Nephron progenitor cell (in vitro differentiated cells): ENCODE results near the gene CD300LF.

Experiments used
- DNase-seq: peaks from one replicate; pipeline ENCODE4 v3.0.0; 2021
- H3K27ac Mint-ChIP-seq: 2 replicates; pipeline ENCODE4 v1.8.0; 2021; ENCODE audit warnings: mild to moderate bottlenecking, moderate library complexity, mixed read lengths
- H3K27me3 Mint-ChIP-seq: 2 replicates; pipeline ENCODE4 v1.8.0; 2021; ENCODE audit warnings: mild to moderate bottlenecking, low read depth, mixed read lengths; ENCODE audit not compliant: poor library complexity
- H3K36me3 Mint-ChIP-seq: 2 replicates; pipeline ENCODE4 v1.8.0; 2021; ENCODE audit warnings: low read depth, mixed read lengths
- H3K4me1 Mint-ChIP-seq: 2 replicates; pipeline ENCODE4 v1.8.0; 2021; ENCODE audit warnings: mixed read lengths
- H3K4me3 Mint-ChIP-seq: 2 replicates; pipeline ENCODE4 v1.8.0; 2021; ENCODE audit warnings: mild to moderate bottlenecking, moderate library complexity, mixed read lengths
- H3K9me3 Mint-ChIP-seq: 2 replicates; pipeline ENCODE4 v1.8.0; 2021; ENCODE audit warnings: mild to moderate bottlenecking, moderate library complexity, mixed read lengths
- CTCF ChIP-seq: fragments of 200-600 bp; sonication (generic); IDR thresholded peaks from 2 replicates; pipeline ENCODE4 v1.5.0; 2021; ENCODE audit warnings: antibody characterized with exemption

Gene CD300LF

DNA sequence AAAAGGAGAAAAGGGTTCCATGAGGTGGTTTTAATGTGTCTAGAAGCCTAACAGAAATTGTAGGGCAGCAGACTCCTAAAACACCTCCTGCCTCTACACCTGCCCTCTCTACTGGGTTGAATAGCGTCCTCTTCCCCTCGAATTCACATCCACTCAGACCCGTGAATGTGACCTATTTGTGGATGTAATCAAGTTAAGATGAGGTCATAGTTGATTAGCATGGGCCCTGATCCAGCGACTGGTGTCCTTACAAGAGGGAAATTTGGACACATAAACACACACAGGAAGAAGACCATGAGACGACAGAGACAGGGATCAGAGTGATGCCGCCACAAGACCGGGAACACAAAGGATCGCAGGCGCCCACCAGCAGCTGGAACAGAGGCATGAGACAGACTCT, 13.5 kb downstream of the CD300LF start:
- no peaks in the 10 kb centered on the region for H3K36me3 Mint-ChIP-seq
- DNase-seq: no peak
- no peaks in the 10 kb centered on the region for H3K9me3 Mint-ChIP-seq
- H3K4me1 Mint-ChIP-seq: peaks cover 4% of the 10 kb centered on the region
- TF ChIP-seq CTCF: no peak
- H3K4me3 Mint-ChIP-seq: no peak overlapping the region
- peaks cover 68% of the 10 kb centered on the region for H3K27me3 Mint-ChIP-seq
- H3K27ac Mint-ChIP-seq: no peak overlapping the region

GRCh38 chr17:74698069-74698468, 14.7 kb downstream of the CD300LF start:
- H3K27me3 Mint-ChIP-seq: peaks cover 71% of the 10 kb centered on the region
- H3K9me3 Mint-ChIP-seq: no peaks in the 10 kb centered on the region
- H3K36me3 Mint-ChIP-seq: no peaks in the 10 kb centered on the region
- H3K27ac Mint-ChIP-seq: no peak overlapping the region
- no peak for DNase-seq
- no peaks in the 10 kb centered on the region for H3K4me1 Mint-ChIP-seq
- TF ChIP-seq CTCF: no peak
- no peak overlapping the region for H3K4me3 Mint-ChIP-seq

DNA sequence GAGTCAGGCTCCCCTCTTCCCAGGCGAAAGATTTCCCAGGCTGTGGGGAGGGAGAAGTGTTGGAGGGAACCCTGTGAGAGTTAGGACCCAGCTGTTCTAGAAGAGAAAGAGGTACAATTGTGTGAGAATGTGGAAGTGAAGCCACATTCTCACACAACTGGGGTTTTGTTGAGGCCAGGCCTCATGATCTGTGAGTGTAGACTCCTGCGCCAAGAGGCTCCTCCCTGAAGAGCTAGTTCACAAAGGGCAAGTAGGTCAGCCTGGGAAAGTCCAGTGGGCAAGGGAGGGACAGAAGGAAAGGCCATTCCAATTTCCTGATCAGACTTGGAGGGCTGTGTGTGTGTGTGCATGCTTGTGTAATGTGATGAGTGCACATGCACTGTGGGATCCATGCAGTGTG, 15.2 kb downstream of the CD300LF start:
- Mint-ChIP-seq H3K4me1 (no peaks in the 10 kb centered on the region), H3K36me3 (no peaks in the 10 kb centered on the region), H3K9me3 (no peaks in the 10 kb centered on the region), H3K4me3 (no peak overlapping the region), H3K27me3 (peaks cover 73% of the 10 kb centered on the region), H3K27ac (no peak overlapping the region)
- TF ChIP-seq CTCF: no peak
- DNase-seq: no peak

DNA sequence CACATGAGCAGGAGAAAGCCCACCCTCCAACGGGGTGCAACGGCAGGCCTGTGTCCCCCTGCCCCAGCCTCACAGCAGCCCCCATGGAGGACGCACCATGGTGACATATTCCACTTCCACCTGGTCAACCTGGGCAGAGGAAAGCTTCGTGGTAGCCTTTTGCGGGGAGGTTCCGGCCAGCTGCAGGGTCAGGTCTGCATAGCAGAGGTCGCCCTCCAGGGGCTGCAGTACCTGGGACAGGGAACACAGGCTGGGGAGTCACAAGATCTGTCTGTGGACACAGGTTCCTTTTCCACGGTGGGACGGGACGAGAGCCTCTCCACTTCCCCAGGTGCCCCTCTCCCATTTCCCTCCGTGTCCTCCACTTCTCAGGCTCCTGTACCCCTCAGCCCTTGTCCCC, 17.1 kb downstream of the CD300LF start:
- Mint-ChIP-seq H3K9me3 (no peaks in the 10 kb centered on the region), H3K4me3 (no peak overlapping the region), H3K4me1 (no peaks in the 10 kb centered on the region), H3K27me3 (peaks cover 79% of the 10 kb centered on the region), H3K27ac (no peak overlapping the region), H3K36me3 (no peaks in the 10 kb centered on the region)
- DNase-seq: no peak
- no peak for TF ChIP-seq CTCF

DNA sequence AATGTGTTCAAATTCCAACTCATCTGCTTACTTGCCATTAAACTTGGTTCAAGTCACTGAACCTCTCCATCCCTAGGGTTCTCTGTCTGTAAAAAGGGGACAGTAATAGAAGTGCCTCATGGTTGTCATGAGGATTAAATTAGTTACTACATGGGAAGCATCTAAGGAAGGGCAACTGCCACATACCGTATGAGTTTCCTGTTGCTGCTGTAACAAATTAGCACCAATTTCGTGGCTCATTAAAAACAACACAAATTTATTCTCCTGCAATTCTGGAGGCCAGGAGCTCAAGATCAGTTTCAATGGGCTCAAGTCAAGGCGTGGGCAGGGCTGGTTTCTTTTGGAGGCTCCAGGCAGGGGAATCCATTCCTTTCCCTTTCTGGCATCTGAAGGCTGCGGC, 18.6 kb downstream of the CD300LF start:
- Mint-ChIP-seq H3K27ac (no peak overlapping the region), H3K27me3 (peaks cover 87% of the 10 kb centered on the region), H3K9me3 (no peaks in the 10 kb centered on the region), H3K4me1 (no peaks in the 10 kb centered on the region), H3K4me3 (no peak overlapping the region), H3K36me3 (no peaks in the 10 kb centered on the region)
- DNase-seq: no peak
- TF ChIP-seq CTCF: no peak

DNA sequence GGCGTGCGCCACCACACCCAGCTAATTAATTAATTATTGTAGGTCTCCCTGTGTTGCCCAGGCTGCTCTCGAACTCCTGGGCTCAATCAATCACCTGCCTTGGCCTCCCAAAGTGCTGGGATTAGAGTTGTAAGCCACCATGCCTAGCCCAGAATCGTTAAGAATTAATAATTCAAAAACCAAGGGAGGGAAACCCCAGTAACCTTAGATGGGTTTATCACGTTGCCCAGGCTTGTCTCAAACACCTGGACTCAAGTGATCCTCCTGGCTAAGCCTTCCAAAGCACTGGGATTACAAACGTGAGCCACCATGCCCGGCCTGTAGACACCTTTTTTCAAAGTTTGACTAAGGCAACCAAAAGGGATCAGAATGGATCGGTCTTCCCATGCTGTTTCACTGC, 21.6 kb downstream of the CD300LF start:
- TF ChIP-seq CTCF: no peak
- H3K27ac Mint-ChIP-seq: no peak overlapping the region
- no peaks in the 10 kb centered on the region for H3K9me3 Mint-ChIP-seq
- H3K4me1 Mint-ChIP-seq: no peaks in the 10 kb centered on the region
- no peak overlapping the region for H3K4me3 Mint-ChIP-seq
- H3K36me3 Mint-ChIP-seq: no peaks in the 10 kb centered on the region
- H3K27me3 Mint-ChIP-seq: peaks cover 81% of the 10 kb centered on the region
- no peak for DNase-seq
